Liver (tissue), 9 donors: ENCODE measurements around the gene PLXNB1. TPM values are rescaled to one million over a fixed set of nuclear protein-coding genes. Genes with fewer than 3 reads are reported as not detected.

Experiments
- DNase-seq: peaks from one replicate; pipeline ENCODE4 v3.0.0-alpha.2; 2017; ENCODE audit warnings: low spot score
- H3K27ac ChIP-seq, 2 donors: one replicate each; pipeline ENCODE4 v1.7.0; 2013; ENCODE audit warnings: inconsistent platforms in 2 of 2, low read length in 2 of 2, control low read depth in 1 of 2, low read depth in 1 of 2, mild to moderate bottlenecking in 1 of 2
- H3K27me3 ChIP-seq, 4 donors: one replicate each; pipeline versions ENCODE4 v1.6.1 to v1.7.0; 2013; ENCODE audit warnings: low read length in 3 of 4, inconsistent platforms in 1 of 4, mild to moderate bottlenecking in 1 of 4, moderate library complexity in 1 of 4; ENCODE audit not compliant: control insufficient read depth in 4 of 4, insufficient read depth in 4 of 4
- H3K36me3 ChIP-seq, 4 donors: one replicate each; pipeline versions ENCODE4 v1.6.1 to v1.7.0; 2013; ENCODE audit warnings: low read length in 3 of 4, mild to moderate bottlenecking in 3 of 4, low read depth in 1 of 4, moderate library complexity in 1 of 4; ENCODE audit not compliant: control insufficient read depth in 4 of 4, insufficient read depth in 3 of 4
- H3K4me1 ChIP-seq, 4 donors: one replicate each; pipeline versions ENCODE4 v1.6.1 to v1.7.0; 2013; ENCODE audit warnings: low read length in 3 of 4, mild to moderate bottlenecking in 3 of 4, moderate library complexity in 1 of 4; ENCODE audit not compliant: control insufficient read depth in 4 of 4, insufficient read depth in 4 of 4
- H3K4me3 ChIP-seq, 3 donors: one replicate each; pipeline versions ENCODE4 v1.6.1 to v1.7.0; 2013; ENCODE audit warnings: low read length in 3 of 3, control low read depth in 1 of 3, low read depth in 1 of 3, mild to moderate bottlenecking in 1 of 3
- H3K9ac ChIP-seq, 2 donors: one replicate each; pipeline ENCODE4 v1.7.0; 2013; ENCODE audit warnings: low read length in 2 of 2, mild to moderate bottlenecking in 2 of 2, moderate library complexity in 2 of 2, control low read depth in 1 of 2, low read depth in 1 of 2
- H3K9me3 ChIP-seq, 4 donors: one replicate each; pipeline versions ENCODE4 v1.6.1 to v1.7.0; 2013; ENCODE audit warnings: low read length in 3 of 4; ENCODE audit not compliant: control insufficient read depth in 4 of 4
- EGR1 ChIP-seq, 2 donors: IDR thresholded peaks; 2 replicates each; pipeline ENCODE4 v1.6.1; 2016 to 2018; ENCODE audit warnings: antibody characterized with exemption in 2 of 2, low read depth in 2 of 2
- FOXA1 ChIP-seq: IDR thresholded peaks from 2 replicates; pipeline ENCODE4 v1.6.1; 2016; ENCODE audit warnings: antibody characterized with exemption
- FOXA2 ChIP-seq: IDR thresholded peaks from 2 replicates; pipeline ENCODE4 v1.6.1; 2016; ENCODE audit warnings: antibody characterized with exemption
- GABPA ChIP-seq, 2 donors: IDR thresholded peaks in 1 of 2; conservative IDR thresholded peaks in 1 of 2; 2 replicates each; pipeline ENCODE4 v1.6.1; 2016; ENCODE audit warnings: antibody characterized with exemption in 2 of 2, mild to moderate bottlenecking in 1 of 2, moderate library complexity in 1 of 2
- HNF4A ChIP-seq, 2 donors: conservative IDR thresholded peaks; 2 replicates each; pipeline ENCODE4 v1.6.1; 2016; ENCODE audit warnings: antibody characterized with exemption in 2 of 2, mild to moderate bottlenecking in 2 of 2
- HNF4G ChIP-seq: IDR thresholded peaks from 2 replicates; pipeline ENCODE4 v1.6.1; 2016; ENCODE audit warnings: antibody characterized with exemption
- JUND ChIP-seq, 2 donors: IDR thresholded peaks; 2 replicates each; pipeline ENCODE4 v1.6.1; 2016; ENCODE audit warnings: antibody characterized with exemption in 2 of 2
- NR2F2 ChIP-seq: IDR thresholded peaks from 2 replicates; pipeline ENCODE4 v1.6.1; 2016; ENCODE audit warnings: antibody characterized with exemption
- RAD21 ChIP-seq, 2 donors: IDR thresholded peaks; 2 replicates each; pipeline ENCODE4 v1.6.1; 2016; ENCODE audit warnings: antibody characterized with exemption in 2 of 2, mild to moderate bottlenecking in 2 of 2
- RXRA ChIP-seq, 2 donors: IDR thresholded peaks; 2 replicates each; pipeline ENCODE4 v1.6.1; 2017 to 2018; ENCODE audit warnings: antibody characterized with exemption in 2 of 2, mild to moderate bottlenecking in 1 of 2
- SP1 ChIP-seq: IDR thresholded peaks from 2 replicates; pipeline ENCODE4 v1.6.1; 2018; ENCODE audit warnings: antibody characterized with exemption, mild to moderate bottlenecking
- TAF1 ChIP-seq: conservative IDR thresholded peaks from 2 replicates; pipeline ENCODE4 v1.6.1; 2016; ENCODE audit warnings: antibody characterized with exemption, mild to moderate bottlenecking
- YY1 ChIP-seq: IDR thresholded peaks from 2 replicates; pipeline ENCODE4 v1.6.1; 2016; ENCODE audit warnings: antibody characterized with exemption, mild to moderate bottlenecking
- WGBS: extraction: QIAGEN DNeasy Blood & Tissue Kit; methylation state at CpG from one replicate; pipeline ENCODE4 v1.1.7; 2013; 5-methylcytosine and 5-hydroxymethylcytosine counted together
- polyA plus RNA-seq, 2 donors: library from polyadenylated mRNA; stranded (reverse) in 1 of 2; unstranded in 1 of 2; fragments of 200-250 nt in 1 of 2; fragments of >200 nt in 1 of 2; fragmentation: Nextera tagmentation in 1 of 2; extraction: Ambion mirVana in 1 of 2; gene quantifications; one replicate each; pipeline versions ENCODE4 v1.2.1 to v1.2.3, GENCODE V29; 2013 to 2015
- total RNA-seq, 2 donors: library from RNA; depleted of rRNA; stranded (reverse); fragments of >200 nt; gene quantifications; one replicate each; pipeline ENCODE4 v1.2.3, GENCODE V29; 2014
- TF ChIP-seq, protein P1 (sequence below): IDR thresholded peaks from 2 replicates; pipeline ENCODE4 v1.6.1; 2016; ENCODE audit warnings: antibody characterized with exemption, mild to moderate bottlenecking
- TF ChIP-seq, protein P2 (sequence below): IDR thresholded peaks from 2 replicates; pipeline ENCODE4 v1.6.1; 2016; ENCODE audit warnings: antibody characterized with exemption
- TF ChIP-seq, protein P3 (sequence below): IDR thresholded peaks from 2 replicates; pipeline ENCODE4 v1.6.1; 2016; ENCODE audit warnings: antibody characterized with exemption
- TF ChIP-seq, protein P4 (sequence below): IDR thresholded peaks from 2 replicates; pipeline ENCODE4 v1.6.1; 2016; ENCODE audit warnings: antibody characterized with exemption
- TF ChIP-seq, protein P5 (sequence below): fragments of 150-350 bp; IDR thresholded peaks from 2 replicates; pipeline ENCODE4 v1.5.1; 2017; ENCODE audit warnings: improper control_type of control experiment, low read depth, low read length; ENCODE audit not compliant: missing input control
- donor health status: healthy.
- donor health status: healthy.
- donor health status: healthy.
- donor health status: healthy.
- donor health status: healthy.

PLXNB1 gene
- total and polyA plus RNA-seq, 4 donors, result 38.1 to 204 (median 72.9) TPM

DNA sequence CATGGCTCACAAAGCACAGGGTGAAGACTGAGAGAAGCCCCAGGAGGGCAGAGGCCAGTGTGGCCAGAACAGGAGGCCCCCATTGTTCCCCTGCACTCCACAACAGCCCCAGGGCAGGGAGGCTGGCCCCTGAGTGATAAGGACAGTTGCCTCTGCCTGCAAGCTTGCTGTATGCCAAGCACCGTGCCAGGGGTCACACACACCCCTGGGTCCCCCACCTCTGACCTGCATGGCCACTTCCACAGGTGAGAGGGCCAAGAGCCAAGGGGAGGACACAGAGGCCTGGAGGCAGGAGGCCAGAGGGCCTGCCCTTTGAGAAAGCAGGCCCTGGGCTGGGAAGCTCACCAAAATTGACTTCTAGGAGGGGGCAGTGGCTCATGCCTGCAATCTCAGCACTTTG lies 40.4 kb upstream of the PLXNB1 start:
- H3K36me3 ChIP-seq, result peaks cover 0 to 5% (median 0%) of the 10 kb centered on the region in 4 donors

More for the DNA sequence above, 40.4 kb upstream of the PLXNB1 start:
- H3K9ac ChIP-seq, result no peak overlapping the region
- peak; percentile 18 for TF ChIP-seq YY1
- TF ChIP-seq RXRA (IDR thresholded peaks at IDR 0.05), result peak; percentile 90 to 94
- TF ChIP-seq HNF4A (conservative IDR thresholded peaks at IDR 0.05), result peak; percentile 84
- TF ChIP-seq, protein P1, sequence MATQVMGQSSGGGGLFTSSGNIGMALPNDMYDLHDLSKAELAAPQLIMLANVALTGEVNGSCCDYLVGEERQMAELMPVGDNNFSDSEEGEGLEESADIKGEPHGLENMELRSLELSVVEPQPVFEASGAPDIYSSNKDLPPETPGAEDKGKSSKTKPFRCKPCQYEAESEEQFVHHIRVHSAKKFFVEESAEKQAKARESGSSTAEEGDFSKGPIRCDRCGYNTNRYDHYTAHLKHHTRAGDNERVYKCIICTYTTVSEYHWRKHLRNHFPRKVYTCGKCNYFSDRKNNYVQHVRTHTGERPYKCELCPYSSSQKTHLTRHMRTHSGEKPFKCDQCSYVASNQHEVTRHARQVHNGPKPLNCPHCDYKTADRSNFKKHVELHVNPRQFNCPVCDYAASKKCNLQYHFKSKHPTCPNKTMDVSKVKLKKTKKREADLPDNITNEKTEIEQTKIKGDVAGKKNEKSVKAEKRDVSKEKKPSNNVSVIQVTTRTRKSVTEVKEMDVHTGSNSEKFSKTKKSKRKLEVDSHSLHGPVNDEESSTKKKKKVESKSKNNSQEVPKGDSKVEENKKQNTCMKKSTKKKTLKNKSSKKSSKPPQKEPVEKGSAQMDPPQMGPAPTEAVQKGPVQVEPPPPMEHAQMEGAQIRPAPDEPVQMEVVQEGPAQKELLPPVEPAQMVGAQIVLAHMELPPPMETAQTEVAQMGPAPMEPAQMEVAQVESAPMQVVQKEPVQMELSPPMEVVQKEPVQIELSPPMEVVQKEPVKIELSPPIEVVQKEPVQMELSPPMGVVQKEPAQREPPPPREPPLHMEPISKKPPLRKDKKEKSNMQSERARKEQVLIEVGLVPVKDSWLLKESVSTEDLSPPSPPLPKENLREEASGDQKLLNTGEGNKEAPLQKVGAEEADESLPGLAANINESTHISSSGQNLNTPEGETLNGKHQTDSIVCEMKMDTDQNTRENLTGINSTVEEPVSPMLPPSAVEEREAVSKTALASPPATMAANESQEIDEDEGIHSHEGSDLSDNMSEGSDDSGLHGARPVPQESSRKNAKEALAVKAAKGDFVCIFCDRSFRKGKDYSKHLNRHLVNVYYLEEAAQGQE, result no peak
- TF ChIP-seq, protein P2, sequence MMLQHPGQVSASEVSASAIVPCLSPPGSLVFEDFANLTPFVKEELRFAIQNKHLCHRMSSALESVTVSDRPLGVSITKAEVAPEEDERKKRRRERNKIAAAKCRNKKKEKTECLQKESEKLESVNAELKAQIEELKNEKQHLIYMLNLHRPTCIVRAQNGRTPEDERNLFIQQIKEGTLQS, result no peak
- no peak for TF ChIP-seq EGR1 (IDR thresholded peaks at IDR 0.05; ENCODE audit: low read depth in 2 of 2)
- peak; percentile 69 for TF ChIP-seq SP1
- no peak for TF ChIP-seq FOXA1
- TF ChIP-seq TAF1, result no peak
- TF ChIP-seq, protein P3, sequence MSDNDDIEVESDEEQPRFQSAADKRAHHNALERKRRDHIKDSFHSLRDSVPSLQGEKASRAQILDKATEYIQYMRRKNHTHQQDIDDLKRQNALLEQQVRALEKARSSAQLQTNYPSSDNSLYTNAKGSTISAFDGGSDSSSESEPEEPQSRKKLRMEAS, result peak; percentile 47
- TF ChIP-seq FOXA2, result no peak
- peak; percentile 95 for TF ChIP-seq NR2F2
- peak; percentile 59 for TF ChIP-seq HNF4G
- TF ChIP-seq, protein P4, sequence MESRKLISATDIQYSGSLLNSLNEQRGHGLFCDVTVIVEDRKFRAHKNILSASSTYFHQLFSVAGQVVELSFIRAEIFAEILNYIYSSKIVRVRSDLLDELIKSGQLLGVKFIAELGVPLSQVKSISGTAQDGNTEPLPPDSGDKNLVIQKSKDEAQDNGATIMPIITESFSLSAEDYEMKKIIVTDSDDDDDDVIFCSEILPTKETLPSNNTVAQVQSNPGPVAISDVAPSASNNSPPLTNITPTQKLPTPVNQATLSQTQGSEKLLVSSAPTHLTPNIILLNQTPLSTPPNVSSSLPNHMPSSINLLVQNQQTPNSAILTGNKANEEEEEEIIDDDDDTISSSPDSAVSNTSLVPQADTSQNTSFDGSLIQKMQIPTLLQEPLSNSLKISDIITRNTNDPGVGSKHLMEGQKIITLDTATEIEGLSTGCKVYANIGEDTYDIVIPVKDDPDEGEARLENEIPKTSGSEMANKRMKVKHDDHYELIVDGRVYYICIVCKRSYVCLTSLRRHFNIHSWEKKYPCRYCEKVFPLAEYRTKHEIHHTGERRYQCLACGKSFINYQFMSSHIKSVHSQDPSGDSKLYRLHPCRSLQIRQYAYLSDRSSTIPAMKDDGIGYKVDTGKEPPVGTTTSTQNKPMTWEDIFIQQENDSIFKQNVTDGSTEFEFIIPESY, result no peak
- TF ChIP-seq, protein P5, sequence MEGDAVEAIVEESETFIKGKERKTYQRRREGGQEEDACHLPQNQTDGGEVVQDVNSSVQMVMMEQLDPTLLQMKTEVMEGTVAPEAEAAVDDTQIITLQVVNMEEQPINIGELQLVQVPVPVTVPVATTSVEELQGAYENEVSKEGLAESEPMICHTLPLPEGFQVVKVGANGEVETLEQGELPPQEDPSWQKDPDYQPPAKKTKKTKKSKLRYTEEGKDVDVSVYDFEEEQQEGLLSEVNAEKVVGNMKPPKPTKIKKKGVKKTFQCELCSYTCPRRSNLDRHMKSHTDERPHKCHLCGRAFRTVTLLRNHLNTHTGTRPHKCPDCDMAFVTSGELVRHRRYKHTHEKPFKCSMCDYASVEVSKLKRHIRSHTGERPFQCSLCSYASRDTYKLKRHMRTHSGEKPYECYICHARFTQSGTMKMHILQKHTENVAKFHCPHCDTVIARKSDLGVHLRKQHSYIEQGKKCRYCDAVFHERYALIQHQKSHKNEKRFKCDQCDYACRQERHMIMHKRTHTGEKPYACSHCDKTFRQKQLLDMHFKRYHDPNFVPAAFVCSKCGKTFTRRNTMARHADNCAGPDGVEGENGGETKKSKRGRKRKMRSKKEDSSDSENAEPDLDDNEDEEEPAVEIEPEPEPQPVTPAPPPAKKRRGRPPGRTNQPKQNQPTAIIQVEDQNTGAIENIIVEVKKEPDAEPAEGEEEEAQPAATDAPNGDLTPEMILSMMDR, result no peak
- no peak for TF ChIP-seq GABPA (IDR thresholded peaks at IDR 0.05 in 1 of 2, conservative IDR thresholded peaks at IDR 0.05 in 1 of 2)
- TF ChIP-seq JUND (IDR thresholded peaks at IDR 0.05), result peak; percentile 33 to 50
- peak in 1 of 2 donors; percentile 37 for TF ChIP-seq RAD21 (IDR thresholded peaks at IDR 0.05)
- 18% methylated on average over 1 of the region's 1 CpG for whole genome bisulfite sequencing
- no peaks in the 10 kb centered on the region for H3K27me3 ChIP-seq
- peaks cover 24 to 70% (median 57%) of the 10 kb centered on the region in 4 donors for H3K4me1 ChIP-seq
- peak overlapping the region; percentile 2 to 52 for H3K27ac ChIP-seq
- DNase-seq, result no peak
- H3K9me3 ChIP-seq, result no peaks in the 10 kb centered on the region
- no peak overlapping the region for H3K4me3 ChIP-seq
